Endodermal cell (in vitro differentiated cells): ENCODE measurements around the gene SPPL2C. TPM values are rescaled to one million over a fixed set of nuclear protein-coding genes. Genes with fewer than 3 reads are reported as not detected.

Experiments used
- DNase-seq: peaks from one replicate; pipeline ENCODE4 v3.0.0-alpha.2; 2017
- H3K27ac ChIP-seq: 2 replicates; pipeline ENCODE4 v1.5.1; 2013; ENCODE audit warnings: mild to moderate bottlenecking, low read depth, low read length, moderate library complexity
- H3K27me3 ChIP-seq: 2 replicates; pipeline ENCODE4 v1.6.1; 2013; ENCODE audit warnings: mild to moderate bottlenecking, low read length, moderate library complexity; ENCODE audit not compliant: insufficient read depth, control insufficient read depth, poor library complexity, severe bottlenecking
- H3K36me3 ChIP-seq: 2 replicates; pipeline ENCODE4 v1.7.0; 2013; ENCODE audit warnings: mild to moderate bottlenecking, low read length, moderate library complexity; ENCODE audit not compliant: control insufficient read depth, insufficient read depth
- H3K4me1 ChIP-seq: one replicate; pipeline ENCODE4 v1.7.0; 2013; ENCODE audit warnings: low read length; ENCODE audit not compliant: control insufficient read depth, insufficient read depth
- H3K4me3 ChIP-seq: 2 replicates; pipeline ENCODE4 v1.5.1; 2013; ENCODE audit warnings: mild to moderate bottlenecking, low read length, moderate library complexity
- H3K9ac ChIP-seq: 2 replicates; pipeline ENCODE4 v1.6.1; 2013; ENCODE audit warnings: mild to moderate bottlenecking, low read length, moderate library complexity; ENCODE audit not compliant: poor library complexity, severe bottlenecking; ENCODE audit errors: extremely low read depth
- H3K9me3 ChIP-seq: 2 replicates; pipeline ENCODE4 v1.6.1; 2013; ENCODE audit warnings: mild to moderate bottlenecking, low read length, moderate library complexity; ENCODE audit not compliant: control insufficient read depth
- H3K27ac Mint-ChIP-seq: 2 replicates; pipeline ENCODE4 v1.8.0; 2020; ENCODE audit warnings: mixed read lengths
- H3K27me3 Mint-ChIP-seq: 2 replicates; pipeline ENCODE4 v1.8.0; 2021; ENCODE audit warnings: mild to moderate bottlenecking, mixed read lengths; ENCODE audit not compliant: insufficient read depth
- H3K36me3 Mint-ChIP-seq: 2 replicates; pipeline ENCODE4 v1.8.0; 2020; ENCODE audit warnings: low read depth, mixed read lengths
- H3K4me1 Mint-ChIP-seq: 2 replicates; pipeline ENCODE4 v1.8.0; 2020; ENCODE audit warnings: mixed read lengths
- H3K4me3 Mint-ChIP-seq: 2 replicates; pipeline ENCODE4 v1.8.0; 2020; ENCODE audit warnings: mild to moderate bottlenecking, moderate library complexity, mixed read lengths
- H3K9me3 Mint-ChIP-seq: 2 replicates; pipeline ENCODE4 v1.8.0; 2020; ENCODE audit warnings: mild to moderate bottlenecking, mixed read lengths
- WGBS, 2 experiments: methylation state at CpG; one replicate each; pipeline versions ENCODE4 v1.1.5 to v1.1.7; 2013; ENCODE audit warnings: missing lambda C conversion rate in 2 of 2, mixed read lengths in 1 of 2; ENCODE audit not compliant: insufficient coverage in 1 of 2, insufficient read length in 1 of 2; 5-methylcytosine and 5-hydroxymethylcytosine counted together
- total RNA-seq, 2 donors: library from RNA; stranded (reverse); fragmentation: NEBNext Ultra II Directional in 1 of 2; extraction: Animal tissue kit (Norgen Biotek cat#: 25700) in 1 of 2; gene quantifications; 2 replicates in 1 of 2; 3 replicates in 1 of 2; pipeline ENCODE4 v1.2.1, GENCODE V29; 2021
- TF ChIP-seq, protein P1 (sequence below): fragments of 200-600 bp; sonication (generic); conservative IDR thresholded peaks from 2 replicates; pipeline ENCODE4 v1.5.0; 2021; ENCODE audit warnings: antibody characterized with exemption, mild to moderate bottlenecking

SPPL2C gene
- total RNA-seq, 2 donors from 2014 or later: not detected

DNA sequence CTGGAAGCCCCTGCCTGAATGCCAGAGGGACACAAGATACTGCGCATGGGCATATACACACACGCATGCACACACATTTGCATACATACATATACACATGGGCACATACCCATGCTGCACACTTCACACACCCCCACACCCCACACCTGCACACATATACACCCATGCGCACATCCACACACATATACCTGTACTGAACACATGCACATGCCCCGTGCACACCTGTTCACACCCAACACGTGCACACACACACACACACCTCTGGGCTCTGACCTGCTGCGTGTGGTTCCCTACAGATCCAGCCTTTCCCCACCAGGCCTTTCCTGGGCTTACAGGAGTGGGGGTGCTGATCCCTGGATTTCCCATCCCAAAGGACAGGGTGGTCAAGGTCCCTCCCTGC lies 6.3 kb downstream of the SPPL2C start:
- H3K36me3 Mint-ChIP-seq: no peaks in the 10 kb centered on the region
- H3K27me3 Mint-ChIP-seq: peaks cover 14% of the 10 kb centered on the region
- no peak overlapping the region for H3K4me3 ChIP-seq

DNA sequence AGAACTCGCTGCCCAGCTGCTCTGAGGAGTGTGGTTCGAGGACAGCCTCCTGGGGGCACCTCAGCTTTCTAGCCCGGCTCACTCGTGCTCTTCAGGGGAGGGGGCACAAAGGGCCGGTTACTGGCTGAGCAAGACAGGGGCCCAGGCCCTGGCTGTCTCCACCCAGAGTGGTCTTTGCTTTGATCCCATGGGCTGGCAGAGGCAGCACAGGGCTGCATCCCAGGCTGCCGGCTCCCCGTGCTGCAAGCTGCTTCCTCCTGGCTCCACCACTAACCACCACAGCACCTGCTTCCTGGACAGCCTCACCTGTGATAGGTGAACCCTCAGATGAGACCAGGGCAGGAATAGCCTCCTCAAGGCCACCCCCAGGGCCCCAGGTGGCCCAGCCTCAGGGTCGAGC lies 6.8 kb downstream of the SPPL2C start:
- H3K27me3 Mint-ChIP-seq: peaks cover 14% of the 10 kb centered on the region
- 59 to 70% methylated on average over 4 to 8 of the region's 8 CpGs for WGBS, 2 experiments
- Histone ChIP-seq H3K9ac (no peak overlapping the region), H3K36me3 (no peaks in the 10 kb centered on the region), H3K27ac (no peak overlapping the region), H3K4me3 (no peak overlapping the region), H3K27me3 (peaks cover 24% of the 10 kb centered on the region), H3K4me1 (no peaks in the 10 kb centered on the region), H3K9me3 (no peaks in the 10 kb centered on the region)
- H3K36me3 Mint-ChIP-seq: no peaks in the 10 kb centered on the region
- no peaks in the 10 kb centered on the region for H3K9me3 Mint-ChIP-seq
- no peaks in the 10 kb centered on the region for H3K4me1 Mint-ChIP-seq
- TF ChIP-seq, protein P1, sequence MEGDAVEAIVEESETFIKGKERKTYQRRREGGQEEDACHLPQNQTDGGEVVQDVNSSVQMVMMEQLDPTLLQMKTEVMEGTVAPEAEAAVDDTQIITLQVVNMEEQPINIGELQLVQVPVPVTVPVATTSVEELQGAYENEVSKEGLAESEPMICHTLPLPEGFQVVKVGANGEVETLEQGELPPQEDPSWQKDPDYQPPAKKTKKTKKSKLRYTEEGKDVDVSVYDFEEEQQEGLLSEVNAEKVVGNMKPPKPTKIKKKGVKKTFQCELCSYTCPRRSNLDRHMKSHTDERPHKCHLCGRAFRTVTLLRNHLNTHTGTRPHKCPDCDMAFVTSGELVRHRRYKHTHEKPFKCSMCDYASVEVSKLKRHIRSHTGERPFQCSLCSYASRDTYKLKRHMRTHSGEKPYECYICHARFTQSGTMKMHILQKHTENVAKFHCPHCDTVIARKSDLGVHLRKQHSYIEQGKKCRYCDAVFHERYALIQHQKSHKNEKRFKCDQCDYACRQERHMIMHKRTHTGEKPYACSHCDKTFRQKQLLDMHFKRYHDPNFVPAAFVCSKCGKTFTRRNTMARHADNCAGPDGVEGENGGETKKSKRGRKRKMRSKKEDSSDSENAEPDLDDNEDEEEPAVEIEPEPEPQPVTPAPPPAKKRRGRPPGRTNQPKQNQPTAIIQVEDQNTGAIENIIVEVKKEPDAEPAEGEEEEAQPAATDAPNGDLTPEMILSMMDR: no peak
- no peak overlapping the region for H3K27ac Mint-ChIP-seq
- DNase-seq: no peak
- H3K4me3 Mint-ChIP-seq: no peak overlapping the region

More for the DNA sequence above, 6.3 kb downstream of the SPPL2C start:
- Histone ChIP-seq H3K27me3 (peaks cover 24% of the 10 kb centered on the region), H3K27ac (no peak overlapping the region), H3K9me3 (no peaks in the 10 kb centered on the region), H3K36me3 (no peaks in the 10 kb centered on the region), H3K4me1 (no peaks in the 10 kb centered on the region), H3K9ac (no peak overlapping the region)
- Mint-ChIP-seq H3K9me3 (no peaks in the 10 kb centered on the region), H3K4me1 (no peaks in the 10 kb centered on the region), H3K27ac (no peak overlapping the region), H3K4me3 (no peak overlapping the region)
- TF ChIP-seq, protein P1: no peak
- WGBS, 2 experiments: 70 to 100% methylated on average over 2 to 6 of the region's 6 CpGs
- no peak for DNase-seq

DNA sequence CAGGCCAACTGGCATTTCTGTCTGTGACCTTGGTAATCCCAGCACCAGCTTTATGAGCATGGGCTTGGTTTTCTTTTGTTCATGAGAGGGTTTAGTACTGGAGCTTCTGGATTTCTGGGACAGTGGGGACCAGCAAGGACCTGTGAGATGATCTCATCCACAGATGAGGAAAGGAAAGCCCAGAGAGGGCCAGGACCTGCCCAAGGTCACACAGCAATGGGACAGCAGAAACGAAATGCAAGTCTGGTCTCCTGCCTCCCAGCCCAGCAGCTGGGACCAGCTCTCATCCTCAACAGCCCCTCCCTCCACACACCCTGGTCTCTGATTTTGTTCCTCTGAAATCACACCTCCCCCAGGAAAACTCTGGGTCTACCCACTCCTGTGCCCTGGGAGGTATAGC lies 7.2 kb downstream of the SPPL2C start:
- 85% methylated on average over 1 of the region's 1 CpG; no CpG with 5 or more reads in 1 of the 2 experiments for WGBS, 2 experiments
- no peak overlapping the region for H3K4me3 Mint-ChIP-seq
- no peak overlapping the region for H3K9ac ChIP-seq
- no peaks in the 10 kb centered on the region for H3K4me1 ChIP-seq
- no peaks in the 10 kb centered on the region for H3K36me3 ChIP-seq
- no peaks in the 10 kb centered on the region for H3K9me3 Mint-ChIP-seq
- peaks cover 24% of the 10 kb centered on the region for H3K27me3 ChIP-seq
- peaks cover 14% of the 10 kb centered on the region for H3K27me3 Mint-ChIP-seq
- H3K4me1 Mint-ChIP-seq: no peaks in the 10 kb centered on the region
- no peak overlapping the region for H3K27ac ChIP-seq
- no peaks in the 10 kb centered on the region for H3K9me3 ChIP-seq
- H3K4me3 ChIP-seq: no peak overlapping the region
- DNase-seq: no peak
- H3K36me3 Mint-ChIP-seq: no peaks in the 10 kb centered on the region
- no peak overlapping the region for H3K27ac Mint-ChIP-seq
- TF ChIP-seq, protein P1: no peak
